ENCODE results near the gene LPIN2.

LPIN2 gene

GRCh38 chr18:2990956-2991640 lies 21.8 kb downstream of the LPIN2 start:
- Histone ChIP-seq H3K4me3 (replicated peaks; ENCODE audit: low read depth, low read length) (no peak overlapping the region), H3K27me3 (replicated peaks; ENCODE audit: control insufficient read depth, insufficient read depth, low read length) (no peaks in the 10 kb centered on the region), H3K36me3 (ENCODE audit: control insufficient read depth, insufficient read depth, low read length) (no peaks in the 10 kb centered on the region)
- TF ChIP-seq CTCF (IDR thresholded peaks at IDR 0.05; ENCODE audit: insufficient read depth, low read length, poor library complexity, severe bottlenecking): no peak
- no peak for DNase-seq (ENCODE audit: extremely low read depth, insufficient read length)

GRCh38 chr18:2987876-2988790 lies 24.8 kb downstream of the LPIN2 start:
- no peak overlapping the region for H3K4me3 ChIP-seq (replicated peaks; ENCODE audit: low read depth, low read length)
- DNase-seq (ENCODE audit: extremely low read depth, insufficient read length): no peak
- H3K27me3 ChIP-seq (replicated peaks; ENCODE audit: control insufficient read depth, insufficient read depth, low read length): no peaks in the 10 kb centered on the region
- H3K36me3 ChIP-seq (ENCODE audit: control insufficient read depth, insufficient read depth, low read length): no peaks in the 10 kb centered on the region
- no peak for TF ChIP-seq CTCF (IDR thresholded peaks at IDR 0.05; ENCODE audit: insufficient read depth, low read length, poor library complexity, severe bottlenecking)

GRCh38 chr18:2986150-2986865 lies 26.6 kb downstream of the LPIN2 start:
- Histone ChIP-seq H3K27me3 (replicated peaks; ENCODE audit: control insufficient read depth, insufficient read depth, low read length) (no peaks in the 10 kb centered on the region), H3K36me3 (ENCODE audit: control insufficient read depth, insufficient read depth, low read length) (no peaks in the 10 kb centered on the region), H3K4me3 (replicated peaks; ENCODE audit: low read depth, low read length) (no peak overlapping the region)
- no peak for DNase-seq (ENCODE audit: extremely low read depth, insufficient read length)
- TF ChIP-seq CTCF (IDR thresholded peaks at IDR 0.05; ENCODE audit: insufficient read depth, low read length, poor library complexity, severe bottlenecking): no peak

GRCh38 chr18:2985628-2986027 lies 27.3 kb downstream of the LPIN2 start:
- Histone ChIP-seq H3K27me3 (replicated peaks; ENCODE audit: control insufficient read depth, insufficient read depth, low read length) (no peaks in the 10 kb centered on the region), H3K36me3 (ENCODE audit: control insufficient read depth, insufficient read depth, low read length) (no peaks in the 10 kb centered on the region), H3K4me3 (replicated peaks; ENCODE audit: low read depth, low read length) (no peak overlapping the region)
- DNase-seq (ENCODE audit: extremely low read depth, insufficient read length): no peak
- peak; percentile 60 for TF ChIP-seq CTCF (IDR thresholded peaks at IDR 0.05; ENCODE audit: insufficient read depth, low read length, poor library complexity, severe bottlenecking)

GRCh38 chr18:2984703-2985261 lies 28.2 kb downstream of the LPIN2 start:
- no peak for TF ChIP-seq CTCF (IDR thresholded peaks at IDR 0.05; ENCODE audit: insufficient read depth, low read length, poor library complexity, severe bottlenecking)
- H3K36me3 ChIP-seq (ENCODE audit: control insufficient read depth, insufficient read depth, low read length): no peaks in the 10 kb centered on the region
- no peaks in the 10 kb centered on the region for H3K27me3 ChIP-seq (replicated peaks; ENCODE audit: control insufficient read depth, insufficient read depth, low read length)
- DNase-seq (ENCODE audit: extremely low read depth, insufficient read length): no peak
- no peak overlapping the region for H3K4me3 ChIP-seq (replicated peaks; ENCODE audit: low read depth, low read length)
